HCT116 (cell line): ENCODE measurements around the gene WDR88. TPM values are rescaled to one million over a fixed set of nuclear protein-coding genes. Genes with fewer than 3 reads are reported as not detected.
"Not testable (repeated sequence)": the region's sequence is repeated elsewhere in the genome, so short reads cannot be mapped to it uniquely, and the experiment has no call there.

Experiments
- ATAC-seq: fragments of 200-7000 bp; cut with Tn5 transposase; 2 replicates; pipeline ENCODE4 v1.9.1; 2020; ENCODE audit warnings: mild to moderate bottlenecking, moderate library complexity
- BruUV-seq: library from RNA; stranded (reverse); fragments of 400-500 nt; replicated peaks from 2 replicates; lab custom pipeline; 2021; lab: Mats Ljungman, UMichigan
- CTCF ChIA-PET: fragments of 300-600 bp; sonication (Branson Sonifier 250); formaldehyde crosslinking; loops from one replicate; lab custom pipeline; 2021; ENCODE audit warnings: antibody characterized with exemption; lab: Charles Lee
- POLR2A ChIA-PET: fragments of 300-600, 350-600 bp; sonication (Branson Sonifier 250); formaldehyde crosslinking; loops from one replicate; lab custom pipeline; 2021; ENCODE audit warnings: antibody characterized with exemption; lab: Charles Lee
- RAD21 ChIA-PET, 2 experiments: fragments of 300-600 bp; sonication (Branson Sonifier 250); formaldehyde crosslinking; loops; one replicate each; lab custom pipeline; 2023; ENCODE audit warnings: low total read pairs in 2 of 2; ENCODE audit not compliant: uncharacterized antibody in 2 of 2, unreplicated experiment in 2 of 2, low non-redundant PET in 1 of 2; lab: Charles Lee
- DNase-seq: peaks from one replicate; pipeline ENCODE4 v3.0.0-alpha.2; 2010; ENCODE audit warnings: low read depth, low spot score
- H2AFZ ChIP-seq: fragments of 200-600 bp; shearing (Covaris generic), sonication (generic); 2 replicates; pipeline ENCODE4 v1.6.1; 2017; ENCODE audit warnings: low read depth, mixed run types, mixed read lengths, antibody characterized with exemption, low read length; ENCODE audit not compliant: poor library complexity, severe bottlenecking
- H3K27ac ChIP-seq: 2 replicates; pipeline ENCODE4 v1.5.1; 2012; ENCODE audit warnings: low read depth, low read length
- H3K27me3 ChIP-seq: fragments of 200-600 bp; sonication (generic); 2 replicates; pipeline ENCODE4 v1.6.1; 2016; ENCODE audit warnings: mixed run types, low read length, mixed read lengths; ENCODE audit not compliant: insufficient read depth
- H3K36me3 ChIP-seq, 2 experiments: fragments of 200-500 bp in 1 of 2; fragments of 200-600 bp in 1 of 2; sonication (Bioruptor generic) in 1 of 2; sonication (generic) in 1 of 2; 2 replicates each; pipeline versions ENCODE4 v1.5.1 to v1.6.1; 2014 to 2016; ENCODE audit warnings: low read length in 2 of 2, inconsistent platforms in 1 of 2, mixed read lengths in 1 of 2, mixed run types in 1 of 2; ENCODE audit not compliant: insufficient read depth in 2 of 2, control insufficient read depth in 1 of 2
- H3K4me1 ChIP-seq, 2 experiments: fragments of 200-600 bp in 1 of 2; sonication (generic) in 1 of 2; 2 replicates each; pipeline versions ENCODE4 v1.5.1 to v1.6.1; 2012 to 2017; ENCODE audit warnings: low read length in 2 of 2, inconsistent platforms in 1 of 2, mild to moderate bottlenecking in 1 of 2, mixed read lengths in 1 of 2, mixed run types in 1 of 2, moderate library complexity in 1 of 2; ENCODE audit not compliant: insufficient read depth in 2 of 2, control insufficient read depth in 1 of 2
- H3K4me2 ChIP-seq: fragments of 200-600 bp; sonication (generic); 2 replicates; pipeline ENCODE4 v1.6.1; 2017; ENCODE audit warnings: mixed run types, low read length, mixed read lengths
- H3K4me3 ChIP-seq, 2 experiments: fragments of 200-600 bp in 1 of 2; sonication (generic) in 1 of 2; replicated peaks in 1 of 2; 2 replicates each; pipeline ENCODE4 v1.5.1; 2011 to 2016; ENCODE audit warnings: low read length in 2 of 2, control low read depth in 1 of 2, low read depth in 1 of 2, mild to moderate bottlenecking in 1 of 2, mixed read lengths in 1 of 2, mixed run types in 1 of 2
- H3K79me2 ChIP-seq: fragments of 200-600 bp; sonication (generic); 2 replicates; pipeline ENCODE4 v1.6.1; 2017; ENCODE audit warnings: mild to moderate bottlenecking, mixed run types, low read length, moderate library complexity, mixed read lengths; ENCODE audit not compliant: insufficient read depth
- H3K9ac ChIP-seq: fragments of 200-600 bp; sonication (generic); 2 replicates; pipeline ENCODE4 v1.6.1; 2016; ENCODE audit warnings: low read length, mixed read lengths
- H3K9me2 ChIP-seq: fragments of 200-600 bp; sonication (generic), shearing (Covaris generic); 2 replicates; pipeline ENCODE4 v1.6.1; 2017; ENCODE audit warnings: mixed run types, mild to moderate bottlenecking, moderate library complexity; ENCODE audit not compliant: insufficient read depth
- H3K9me3 ChIP-seq, 2 experiments: fragments of 200-500 bp in 1 of 2; fragments of 200-600 bp in 1 of 2; sonication (Bioruptor generic) in 1 of 2; sonication (generic) in 1 of 2; 2 replicates each; pipeline ENCODE4 v1.6.1; 2014 to 2017; ENCODE audit warnings: low read length in 2 of 2, mixed read lengths in 2 of 2, inconsistent platforms in 1 of 2, low read depth in 1 of 2, mild to moderate bottlenecking in 1 of 2, mixed run types in 1 of 2, moderate library complexity in 1 of 2; ENCODE audit not compliant: control insufficient read depth in 1 of 2, insufficient read depth in 1 of 2
- H4K20me1 ChIP-seq: fragments of 200-600 bp; sonication (generic), shearing (Covaris generic); 2 replicates; pipeline ENCODE4 v1.6.1; 2017; ENCODE audit warnings: mixed run types, mild to moderate bottlenecking, moderate library complexity; ENCODE audit not compliant: insufficient read depth
- SRF ChIP-seq: IDR thresholded peaks from 2 replicates; pipeline ENCODE4 v1.6.1; 2012; ENCODE audit warnings: low read depth
- ZFX ChIP-seq: fragments of 450-650 bp; IDR thresholded peaks from 2 replicates; pipeline ENCODE4 v1.6.1; 2017
- intact Hi-C: fragments of 100-400 bp; cut with micrococcal nuclease; formaldehyde crosslinking; loops from 2 replicates; pipeline ENCODE4 v1.10.0; 2022
- total RNA-seq: library from RNA; stranded (reverse); gene quantifications from one replicate; pipeline ENCODE4 v1.2.1, GENCODE V29; 2021; ENCODE audit not compliant: unreplicated experiment
- TF ChIP-seq, protein P1 (sequence below): IDR thresholded peaks from 2 replicates; pipeline ENCODE4 v1.6.1; 2012; ENCODE audit warnings: low read depth

Gene WDR88
- total RNA-seq, 1 experiment from 2014 or later = not detected

DNA sequence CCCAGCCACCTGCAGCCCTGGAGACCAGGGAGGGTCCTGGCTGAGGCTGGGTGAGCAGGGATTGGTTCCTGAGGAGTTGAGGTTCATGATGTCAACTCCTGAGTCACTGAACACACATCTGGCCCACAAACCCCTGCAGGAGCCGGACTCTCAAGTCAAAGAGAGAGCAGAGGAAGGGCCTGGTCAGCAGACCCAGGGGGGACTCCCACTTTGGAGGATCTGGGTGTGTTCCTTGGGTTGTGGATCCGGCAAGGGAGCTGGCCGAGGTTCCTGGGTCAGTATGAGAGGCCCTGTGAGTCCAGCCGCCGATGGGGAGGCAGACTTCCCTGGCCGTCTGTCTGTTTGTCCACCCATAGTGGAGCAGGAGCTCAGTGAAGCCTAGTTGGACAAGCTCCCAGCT lies 89.7 kb downstream of the WDR88 start:
- RAD21 ChIA-PET = no interaction called here
- DNase-seq = no peak
- intact Hi-C loops = no loop called here
- Histone ChIP-seq H4K20me1 (no peaks in the 10 kb centered on the region), H3K27ac (no peak overlapping the region), H3K9me3 (no peaks in the 10 kb centered on the region), H3K36me3 (no peaks in the 10 kb centered on the region), H3K4me2 (no peak overlapping the region), H3K4me1 (peaks cover 0 to 4% of the 10 kb centered on the region in 2 experiments; a peak in 1 of 4 replicates), H3K9me2 (no peaks in the 10 kb centered on the region), H3K79me2 (no peaks in the 10 kb centered on the region), H2AFZ (no peak overlapping the region), H3K4me3 (no peak overlapping the region), H3K9ac (no peak overlapping the region), H3K27me3 (no peaks in the 10 kb centered on the region)
- POLR2A ChIA-PET = no interaction called here
- no peak for ATAC-seq
- no TSS peak for BruUV-seq
- CTCF ChIA-PET = interaction anchor here (1.3 kb wide), 1 partner anchor 14 kb away, joined by 3 read pairs; no protein-coding TSS in a partner anchor
- TF ChIP-seq ZFX (no peak), SRF (no peak)
- TF ChIP-seq, protein P1, sequence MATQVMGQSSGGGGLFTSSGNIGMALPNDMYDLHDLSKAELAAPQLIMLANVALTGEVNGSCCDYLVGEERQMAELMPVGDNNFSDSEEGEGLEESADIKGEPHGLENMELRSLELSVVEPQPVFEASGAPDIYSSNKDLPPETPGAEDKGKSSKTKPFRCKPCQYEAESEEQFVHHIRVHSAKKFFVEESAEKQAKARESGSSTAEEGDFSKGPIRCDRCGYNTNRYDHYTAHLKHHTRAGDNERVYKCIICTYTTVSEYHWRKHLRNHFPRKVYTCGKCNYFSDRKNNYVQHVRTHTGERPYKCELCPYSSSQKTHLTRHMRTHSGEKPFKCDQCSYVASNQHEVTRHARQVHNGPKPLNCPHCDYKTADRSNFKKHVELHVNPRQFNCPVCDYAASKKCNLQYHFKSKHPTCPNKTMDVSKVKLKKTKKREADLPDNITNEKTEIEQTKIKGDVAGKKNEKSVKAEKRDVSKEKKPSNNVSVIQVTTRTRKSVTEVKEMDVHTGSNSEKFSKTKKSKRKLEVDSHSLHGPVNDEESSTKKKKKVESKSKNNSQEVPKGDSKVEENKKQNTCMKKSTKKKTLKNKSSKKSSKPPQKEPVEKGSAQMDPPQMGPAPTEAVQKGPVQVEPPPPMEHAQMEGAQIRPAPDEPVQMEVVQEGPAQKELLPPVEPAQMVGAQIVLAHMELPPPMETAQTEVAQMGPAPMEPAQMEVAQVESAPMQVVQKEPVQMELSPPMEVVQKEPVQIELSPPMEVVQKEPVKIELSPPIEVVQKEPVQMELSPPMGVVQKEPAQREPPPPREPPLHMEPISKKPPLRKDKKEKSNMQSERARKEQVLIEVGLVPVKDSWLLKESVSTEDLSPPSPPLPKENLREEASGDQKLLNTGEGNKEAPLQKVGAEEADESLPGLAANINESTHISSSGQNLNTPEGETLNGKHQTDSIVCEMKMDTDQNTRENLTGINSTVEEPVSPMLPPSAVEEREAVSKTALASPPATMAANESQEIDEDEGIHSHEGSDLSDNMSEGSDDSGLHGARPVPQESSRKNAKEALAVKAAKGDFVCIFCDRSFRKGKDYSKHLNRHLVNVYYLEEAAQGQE = no peak

DNA sequence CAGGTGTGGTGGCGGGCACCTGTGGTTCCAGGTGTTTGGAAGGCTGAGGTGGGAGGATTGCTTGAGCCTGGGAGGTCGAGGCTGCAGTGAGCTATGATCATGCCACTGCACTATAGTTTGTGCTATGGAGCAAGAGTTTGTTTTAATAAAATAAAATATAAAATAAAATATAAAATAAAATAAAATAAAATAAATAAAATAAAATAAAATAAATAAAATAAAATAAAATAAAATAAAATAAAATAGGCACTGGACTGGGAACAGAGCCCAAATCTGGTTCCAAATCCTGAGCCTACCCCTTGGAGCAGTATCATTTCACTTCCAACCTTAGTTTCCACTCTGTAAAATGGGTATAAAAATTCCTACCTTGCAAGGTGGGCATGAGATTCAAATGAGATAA lies 90.3 kb downstream of the WDR88 start:
- BruUV-seq, H2AFZ ChIP-seq, H3K27me3 ChIP-seq, H3K9me3 ChIP-seq, H4K20me1 ChIP-seq, H3K79me2 ChIP-seq, POLR2A ChIA-PET, H3K9me2 ChIP-seq, DNase-seq, H3K27ac ChIP-seq, H3K4me3 ChIP-seq, H3K9ac ChIP-seq, H3K36me3 ChIP-seq, CTCF ChIA-PET, intact Hi-C loops, H3K4me1 ChIP-seq, RAD21 ChIA-PET, ATAC-seq, H3K4me2 ChIP-seq: not testable (repeated sequence)
